ENCODE data around the gene DPYSL5. TPM values are rescaled to one million over a fixed set of nuclear protein-coding genes. Genes with fewer than 3 reads are reported as not detected.

Gene DPYSL5
- polyA plus RNA-seq, 2 donors, result not detected

DNA sequence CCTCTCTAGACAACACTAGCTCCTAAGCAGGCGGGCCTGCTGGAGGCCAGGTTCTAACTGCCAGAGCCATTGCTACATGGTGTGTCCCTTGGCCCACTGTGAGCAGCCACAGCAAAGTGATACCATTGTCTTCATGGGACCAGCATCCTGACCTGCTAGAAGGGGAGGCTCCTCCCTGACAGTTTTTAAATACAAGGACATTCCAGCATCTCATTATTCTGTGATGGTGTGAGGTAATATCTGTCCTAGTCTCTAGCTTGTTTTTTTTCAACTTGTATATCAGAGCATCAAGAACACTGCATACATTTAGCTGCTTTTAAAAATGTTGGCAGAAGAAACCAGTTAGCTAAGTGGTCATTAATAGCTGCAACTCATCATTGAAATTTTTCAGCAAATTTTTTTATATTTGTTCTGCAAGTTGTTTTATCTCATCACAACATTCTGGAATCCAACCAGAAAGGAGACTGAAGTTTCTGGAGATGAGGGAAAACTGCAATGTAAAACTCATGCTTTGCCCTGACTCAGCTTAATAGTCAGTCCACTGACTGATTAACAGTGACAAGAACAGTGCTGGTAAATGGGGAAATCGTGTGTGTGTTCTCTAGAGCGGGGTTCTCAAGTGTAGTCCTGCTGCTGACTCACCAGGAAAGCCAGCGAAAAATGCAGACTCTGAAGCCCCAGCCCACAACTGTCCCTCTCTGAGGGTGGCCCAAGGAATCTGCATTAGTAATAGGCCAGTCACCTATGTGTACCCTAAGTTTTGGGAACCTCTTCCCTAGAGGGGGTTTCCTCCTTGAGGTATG lies 140.3 kb downstream of the DPYSL5 start:
- no peak overlapping the region for H3K4me3 ChIP-seq (ENCODE audit: low read depth in 1 of 2, low read length in 2 of 2)
- H3K36me3 ChIP-seq (ENCODE audit: control insufficient read depth in 2 of 2, insufficient read depth in 2 of 2, low read length in 1 of 2), result no peaks in the 10 kb centered on the region
- WGBS, 2 donors, result 74 to 83% methylated on average over 4 of the region's 4 CpGs
- no peaks in the 10 kb centered on the region for H3K9me3 ChIP-seq (ENCODE audit: control insufficient read depth in 2 of 2, insufficient read depth in 1 of 2, low read depth in 1 of 2, low read length in 1 of 2)
- no peak overlapping the region for H3K27ac ChIP-seq (ENCODE audit: low read depth in 2 of 2, low read length in 1 of 2)
- H3K4me1 ChIP-seq (ENCODE audit: control insufficient read depth in 2 of 2, insufficient read depth in 2 of 2, low read length in 1 of 2), result no peaks in the 10 kb centered on the region
- H3K27me3 ChIP-seq (ENCODE audit: control insufficient read depth in 1 of 2, insufficient read depth in 2 of 2, low read length in 2 of 2), result no peaks in the 10 kb centered on the region

DNA sequence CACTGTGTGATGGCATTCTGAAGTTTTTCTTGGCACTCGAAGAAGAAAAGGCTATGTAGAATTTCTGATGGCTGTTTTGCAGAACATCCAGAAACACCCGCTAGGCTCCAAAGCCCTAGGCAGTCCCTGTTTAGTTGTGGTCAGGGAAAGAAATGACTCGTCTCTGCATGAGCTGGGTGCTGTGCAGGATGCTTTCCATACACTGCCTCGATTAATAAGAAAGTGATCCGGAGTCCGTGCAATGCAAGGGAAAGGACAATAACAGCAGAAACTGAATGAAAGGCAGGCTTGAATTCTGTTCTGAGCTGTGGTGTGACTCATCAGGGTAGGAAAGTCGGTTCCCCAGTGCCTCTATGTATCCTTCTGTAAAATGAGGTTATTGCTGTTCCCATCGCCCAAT lies 141.2 kb downstream of the DPYSL5 start:
- Histone ChIP-seq H3K27me3 (ENCODE audit: control insufficient read depth in 1 of 2, insufficient read depth in 2 of 2, low read length in 2 of 2) (no peaks in the 10 kb centered on the region), H3K27ac (ENCODE audit: low read depth in 2 of 2, low read length in 1 of 2) (no peak overlapping the region), H3K9me3 (ENCODE audit: control insufficient read depth in 2 of 2, insufficient read depth in 1 of 2, low read depth in 1 of 2, low read length in 1 of 2) (no peaks in the 10 kb centered on the region), H3K4me1 (ENCODE audit: control insufficient read depth in 2 of 2, insufficient read depth in 2 of 2, low read length in 1 of 2) (no peaks in the 10 kb centered on the region), H3K36me3 (ENCODE audit: control insufficient read depth in 2 of 2, insufficient read depth in 2 of 2, low read length in 1 of 2) (no peaks in the 10 kb centered on the region), H3K4me3 (ENCODE audit: low read depth in 1 of 2, low read length in 2 of 2) (no peak overlapping the region)
- 77 to 85% methylated on average over 8 of the region's 8 CpGs for WGBS, 2 donors

DNA sequence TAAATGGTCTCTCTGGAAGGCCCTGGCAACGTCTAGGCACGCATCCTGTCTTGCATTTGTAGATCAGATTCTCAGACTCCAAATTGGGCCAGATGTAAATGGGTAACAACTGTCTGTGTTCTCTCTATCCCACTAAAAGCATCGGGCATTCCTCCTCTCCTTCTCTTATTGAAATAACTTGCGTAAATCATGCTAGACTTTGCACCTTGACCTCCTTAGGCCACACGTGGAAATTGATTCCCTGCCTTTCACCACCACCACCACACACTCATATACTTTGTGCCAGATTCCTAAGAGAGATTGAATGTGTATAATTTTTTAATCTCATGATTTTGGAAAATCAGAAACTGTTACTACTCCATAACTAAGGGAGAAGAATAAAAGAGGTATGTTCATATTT lies 143.8 kb downstream of the DPYSL5 start:
- no peaks in the 10 kb centered on the region for H3K36me3 ChIP-seq (ENCODE audit: control insufficient read depth in 2 of 2, insufficient read depth in 2 of 2, low read length in 1 of 2)
- no peak overlapping the region for H3K27ac ChIP-seq (ENCODE audit: low read depth in 2 of 2, low read length in 1 of 2)
- 65 to 82% methylated on average over 5 of the region's 5 CpGs for WGBS, 2 donors
- H3K27me3 ChIP-seq (ENCODE audit: control insufficient read depth in 1 of 2, insufficient read depth in 2 of 2, low read length in 2 of 2), result no peaks in the 10 kb centered on the region
- no peaks in the 10 kb centered on the region for H3K9me3 ChIP-seq (ENCODE audit: control insufficient read depth in 2 of 2, insufficient read depth in 1 of 2, low read depth in 1 of 2, low read length in 1 of 2)
- no peak overlapping the region for H3K4me3 ChIP-seq (ENCODE audit: low read depth in 1 of 2, low read length in 2 of 2)
- H3K4me1 ChIP-seq (ENCODE audit: control insufficient read depth in 2 of 2, insufficient read depth in 2 of 2, low read length in 1 of 2), result no peaks in the 10 kb centered on the region

DNA sequence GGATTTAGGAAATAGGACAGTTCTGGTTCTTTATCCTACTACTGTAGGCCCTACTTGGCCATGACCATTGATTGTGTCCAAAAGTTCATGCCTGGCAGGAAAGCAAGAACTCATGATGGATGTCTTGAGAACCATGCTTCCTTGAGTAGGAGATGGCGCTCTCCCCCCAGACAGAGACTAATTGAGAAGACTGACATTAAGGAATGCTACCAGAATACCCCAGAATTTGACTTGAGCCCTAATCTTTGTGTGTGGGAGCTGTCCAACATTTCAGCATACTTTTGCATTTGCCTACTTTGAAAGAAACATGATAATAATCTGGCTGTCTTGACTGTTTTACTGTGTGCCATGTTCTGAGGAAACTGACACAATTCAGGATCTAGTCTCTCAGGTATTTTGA lies 145.8 kb downstream of the DPYSL5 start:
- no peaks in the 10 kb centered on the region for H3K9me3 ChIP-seq (ENCODE audit: control insufficient read depth in 2 of 2, insufficient read depth in 1 of 2, low read depth in 1 of 2, low read length in 1 of 2)
- no peaks in the 10 kb centered on the region for H3K27me3 ChIP-seq (ENCODE audit: control insufficient read depth in 1 of 2, insufficient read depth in 2 of 2, low read length in 2 of 2)
- H3K36me3 ChIP-seq (ENCODE audit: control insufficient read depth in 2 of 2, insufficient read depth in 2 of 2, low read length in 1 of 2), result no peaks in the 10 kb centered on the region
- no peak overlapping the region for H3K4me3 ChIP-seq (ENCODE audit: low read depth in 1 of 2, low read length in 2 of 2)
- no peak overlapping the region for H3K27ac ChIP-seq (ENCODE audit: low read depth in 2 of 2, low read length in 1 of 2)
- no peaks in the 10 kb centered on the region for H3K4me1 ChIP-seq (ENCODE audit: control insufficient read depth in 2 of 2, insufficient read depth in 2 of 2, low read length in 1 of 2)
- WGBS, 2 donors, result 81 to 89% methylated on average over 1 of the region's 1 CpG

DNA sequence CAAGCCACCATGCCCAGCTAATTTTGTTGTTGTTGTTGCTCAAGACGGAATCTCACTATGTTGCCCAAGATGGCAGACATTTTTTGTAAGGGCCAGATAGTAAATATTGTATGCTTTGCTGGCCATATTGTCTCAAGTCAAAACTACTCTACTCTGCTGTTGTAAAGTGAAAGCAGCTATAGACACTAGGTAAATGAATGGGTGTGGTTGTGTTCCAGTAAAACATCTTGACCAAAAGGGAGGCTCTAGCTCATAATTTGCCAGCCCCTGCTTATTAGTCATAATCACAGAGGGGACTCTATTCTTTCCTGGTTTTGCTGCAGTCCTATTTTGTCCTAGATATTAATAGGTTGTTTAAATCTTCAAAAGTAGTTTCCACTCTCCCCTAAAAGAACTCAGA lies 147.1 kb downstream of the DPYSL5 start:
- Histone ChIP-seq H3K4me1 (ENCODE audit: control insufficient read depth in 2 of 2, insufficient read depth in 2 of 2, low read length in 1 of 2) (no peaks in the 10 kb centered on the region), H3K27ac (ENCODE audit: low read depth in 2 of 2, low read length in 1 of 2) (no peak overlapping the region)
- 87 to 94% methylated on average over 1 of the region's 1 CpG for WGBS, 2 donors

DNA sequence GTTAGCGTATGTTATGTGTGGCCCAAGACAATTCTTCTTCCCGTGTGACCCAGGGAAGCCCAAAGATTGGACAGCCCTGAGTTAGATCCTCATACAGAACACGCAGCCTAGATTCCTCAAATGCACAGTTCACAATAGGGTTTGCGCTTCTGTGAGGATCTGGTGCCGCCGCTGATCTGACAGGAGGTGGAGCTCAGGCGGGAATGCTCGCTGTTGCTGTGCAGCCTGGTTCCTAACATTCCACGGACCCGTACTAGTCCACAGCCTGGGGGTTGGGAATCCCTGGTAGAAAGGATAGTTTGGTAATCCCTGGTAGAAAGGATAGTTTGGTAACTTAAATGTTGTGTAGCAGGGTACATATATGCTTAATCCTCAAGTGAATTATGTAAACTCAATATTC lies 149.5 kb downstream of the DPYSL5 start:
- Histone ChIP-seq H3K4me1 (ENCODE audit: control insufficient read depth in 2 of 2, insufficient read depth in 2 of 2, low read length in 1 of 2) (peaks cover 0 to under 1% of the 10 kb centered on the region in 2 donors), H3K27me3 (ENCODE audit: control insufficient read depth in 1 of 2, insufficient read depth in 2 of 2, low read length in 2 of 2) (no peaks in the 10 kb centered on the region), H3K36me3 (ENCODE audit: control insufficient read depth in 2 of 2, insufficient read depth in 2 of 2, low read length in 1 of 2) (no peaks in the 10 kb centered on the region), H3K4me3 (ENCODE audit: low read depth in 1 of 2, low read length in 2 of 2) (no peak overlapping the region), H3K27ac (ENCODE audit: low read depth in 2 of 2, low read length in 1 of 2) (no peak overlapping the region), H3K9me3 (ENCODE audit: control insufficient read depth in 2 of 2, insufficient read depth in 1 of 2, low read depth in 1 of 2, low read length in 1 of 2) (no peaks in the 10 kb centered on the region)
- WGBS, 2 donors, result 77 to 81% methylated on average over 10 of the region's 10 CpGs

More for the DNA sequence above, 147.1 kb downstream of the DPYSL5 start:
- Histone ChIP-seq H3K36me3 (ENCODE audit: control insufficient read depth in 2 of 2, insufficient read depth in 2 of 2, low read length in 1 of 2) (no peaks in the 10 kb centered on the region), H3K27me3 (ENCODE audit: control insufficient read depth in 1 of 2, insufficient read depth in 2 of 2, low read length in 2 of 2) (no peaks in the 10 kb centered on the region), H3K4me3 (ENCODE audit: low read depth in 1 of 2, low read length in 2 of 2) (no peak overlapping the region), H3K9me3 (ENCODE audit: control insufficient read depth in 2 of 2, insufficient read depth in 1 of 2, low read depth in 1 of 2, low read length in 1 of 2) (no peaks in the 10 kb centered on the region)

DNA sequence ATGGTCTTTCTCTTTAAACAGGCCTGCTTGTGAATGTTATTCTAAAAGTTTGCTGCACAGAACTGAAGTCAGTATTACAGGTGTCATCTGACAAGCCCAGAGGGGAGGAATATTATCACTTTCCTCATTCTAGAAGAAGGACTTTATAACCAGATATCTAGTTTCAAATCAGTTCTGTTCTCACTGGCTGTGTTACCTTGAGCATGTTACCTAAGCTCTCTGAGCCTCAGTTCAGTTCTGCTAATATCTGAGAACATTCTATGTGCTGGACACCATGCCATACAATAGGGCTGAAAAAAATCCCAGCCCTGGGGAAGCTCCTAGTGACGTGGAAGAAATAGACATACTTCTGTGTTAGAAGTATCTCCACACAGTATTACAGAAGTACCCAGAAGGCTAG lies 150.4 kb downstream of the DPYSL5 start:
- Histone ChIP-seq H3K9me3 (ENCODE audit: control insufficient read depth in 2 of 2, insufficient read depth in 1 of 2, low read depth in 1 of 2, low read length in 1 of 2) (no peaks in the 10 kb centered on the region), H3K4me1 (ENCODE audit: control insufficient read depth in 2 of 2, insufficient read depth in 2 of 2, low read length in 1 of 2) (peaks cover 0 to 3% of the 10 kb centered on the region in 2 donors), H3K27ac (ENCODE audit: low read depth in 2 of 2, low read length in 1 of 2) (no peak overlapping the region), H3K27me3 (ENCODE audit: control insufficient read depth in 1 of 2, insufficient read depth in 2 of 2, low read length in 2 of 2) (no peaks in the 10 kb centered on the region), H3K36me3 (ENCODE audit: control insufficient read depth in 2 of 2, insufficient read depth in 2 of 2, low read length in 1 of 2) (no peaks in the 10 kb centered on the region), H3K4me3 (ENCODE audit: low read depth in 1 of 2, low read length in 2 of 2) (no peak overlapping the region)
- WGBS, 2 donors, result 70 to 84% methylated on average over 1 of the region's 1 CpG

Other genes with a start within 250 kb of the DPYSL5 start
- gene CIB4, start 206.8 kb upstream of the DPYSL5 start, polyA plus RNA-seq, result not detected
- under 1 TPM; 0.16 to 0.76 TPM for gene KCNK3, start 155.4 kb upstream of the DPYSL5 start, polyA plus RNA-seq
- gene SLC35F6, start 83.8 kb upstream of the DPYSL5 start, polyA plus RNA-seq, result 10 to 100 TPM; 17.0 to 18.3 TPM
- gene CENPA, start 62.1 kb upstream of the DPYSL5 start, polyA plus RNA-seq, result 1 to 10 TPM; 3.6 to 5.4 TPM
- 10 to 100 TPM in 1 of 2 donors, 1 to 10 TPM in 1; 7.4 to 13.4 TPM for gene MAPRE3, start 122.5 kb downstream of the DPYSL5 start, polyA plus RNA-seq
- 10 to 100 TPM; 29.0 to 35.2 TPM for gene TMEM214, start 184.8 kb downstream of the DPYSL5 start, polyA plus RNA-seq
- gene AGBL5, start 203.5 kb downstream of the DPYSL5 start, polyA plus RNA-seq, result 10 to 100 TPM in 1 of 2 donors, 1 to 10 TPM in 1; 7.6 to 10.6 TPM
- gene OST4, start 223.5 kb downstream of the DPYSL5 start, polyA plus RNA-seq, result 100 to 1,000 TPM; 203 to 358 TPM
- gene EMILIN1, start 230.5 kb downstream of the DPYSL5 start, polyA plus RNA-seq, result 10 to 100 TPM; 10.7 to 12.1 TPM
- 1 to 10 TPM; 2.2 to 3.3 TPM for gene KHK, start 238.6 kb downstream of the DPYSL5 start, polyA plus RNA-seq

Data from esophagus (tissue), 2 donors.